ENCODE measurements around the gene IL16. TPM values are rescaled to one million over a fixed set of nuclear protein-coding genes. Genes with fewer than 3 reads are reported as not detected.
"Not testable (repeated sequence)": the region's sequence is repeated elsewhere in the genome, so short reads cannot be mapped to it uniquely, and the experiment has no call there.

IL16 gene
- total RNA-seq, 1 experiment from 2014 or later: not detected

DNA sequence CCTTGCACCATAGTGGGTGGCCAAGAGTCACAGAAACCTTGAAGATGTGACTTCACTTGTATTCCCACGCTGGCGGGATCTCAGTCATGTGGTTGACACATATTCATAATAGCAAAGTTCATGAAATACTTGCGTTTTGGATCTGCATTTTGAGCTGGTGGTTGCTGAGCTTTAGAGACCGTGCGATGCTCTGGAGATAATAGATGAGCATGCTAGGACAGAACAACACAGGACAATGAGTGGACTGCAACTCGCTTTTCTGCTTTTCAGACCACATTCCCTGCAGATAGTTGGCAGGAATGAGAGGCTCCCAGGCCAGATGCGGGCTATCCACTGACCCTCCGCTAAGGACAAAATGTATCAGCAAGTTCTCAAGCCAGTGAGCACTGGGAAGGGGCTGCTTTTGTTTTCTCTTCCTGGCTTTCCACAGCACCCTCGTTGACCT is 141.1 kb downstream of the IL16 start:
- no peak for DNase-seq (ENCODE audit: low read depth)

GRCh38 chr15:81338170-81339007 is 141.7 kb downstream of the IL16 start:
- DNase-seq (ENCODE audit: low read depth): peak; percentile 79

- no peak for DNase-seq (ENCODE audit: low read depth)
Measured at GRCh38 chr15:81339321-81339720, 142.6 kb downstream of the IL16 start.

GRCh38 chr15:81339851-81340250 is 143.2 kb downstream of the IL16 start:
- DNase-seq (ENCODE audit: low read depth): no peak

GRCh38 chr15:81341351-81341750 is 144.7 kb downstream of the IL16 start:
- DNase-seq (ENCODE audit: low read depth): no peak

DNA sequence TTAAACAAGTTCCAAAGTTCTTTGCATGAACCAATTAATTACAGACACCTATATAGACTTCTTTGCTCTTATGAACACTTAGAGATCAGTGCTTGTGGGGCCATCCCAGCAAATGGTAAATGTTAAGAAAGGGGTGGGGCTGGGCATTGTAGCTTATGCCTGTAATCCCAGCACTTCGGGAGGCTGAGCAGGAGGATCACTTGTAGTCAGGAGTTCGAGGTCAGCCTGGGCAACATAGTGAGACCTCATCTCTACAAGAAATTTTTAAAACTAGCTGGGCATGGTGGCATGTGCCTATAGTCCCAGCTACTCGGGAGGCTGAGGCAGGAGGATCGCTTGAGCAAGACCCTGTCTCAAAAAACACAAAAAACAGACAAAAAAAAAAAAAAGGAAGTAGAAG is 146.7 kb downstream of the IL16 start:
- DNase-seq (ENCODE audit: low read depth): no peak

DNA sequence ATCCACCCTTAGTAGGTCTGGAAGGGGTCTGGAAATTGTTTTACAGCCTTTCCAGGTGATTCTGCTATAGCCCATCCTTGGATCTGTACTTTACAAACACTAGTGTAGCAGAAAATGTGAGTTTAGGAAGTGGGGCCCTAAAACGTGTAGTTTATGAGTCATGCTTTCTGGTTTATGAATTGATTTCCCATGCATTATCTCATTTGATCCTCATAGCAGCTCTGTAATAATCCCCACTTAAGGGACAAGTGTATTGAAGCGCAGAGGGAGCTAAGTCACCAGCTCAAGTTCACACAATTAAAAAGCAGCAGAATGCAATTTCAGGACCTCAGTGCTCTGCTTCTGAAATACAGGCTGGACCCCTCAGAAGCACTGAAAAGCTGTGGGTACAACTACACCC is 149.9 kb downstream of the IL16 start:
- DNase-seq (ENCODE audit: low read depth): no peak

GRCh38 chr15:81347910-81348309 is 151.2 kb downstream of the IL16 start:
- no peak for DNase-seq (ENCODE audit: low read depth)

- DNase-seq (ENCODE audit: low read depth): not testable (repeated sequence)
Measured at GRCh38 chr15:81348691-81349090, 152.0 kb downstream of the IL16 start.

GRCh38 chr15:81349271-81349670 is 152.6 kb downstream of the IL16 start:
- no peak for DNase-seq (ENCODE audit: low read depth)

DNA sequence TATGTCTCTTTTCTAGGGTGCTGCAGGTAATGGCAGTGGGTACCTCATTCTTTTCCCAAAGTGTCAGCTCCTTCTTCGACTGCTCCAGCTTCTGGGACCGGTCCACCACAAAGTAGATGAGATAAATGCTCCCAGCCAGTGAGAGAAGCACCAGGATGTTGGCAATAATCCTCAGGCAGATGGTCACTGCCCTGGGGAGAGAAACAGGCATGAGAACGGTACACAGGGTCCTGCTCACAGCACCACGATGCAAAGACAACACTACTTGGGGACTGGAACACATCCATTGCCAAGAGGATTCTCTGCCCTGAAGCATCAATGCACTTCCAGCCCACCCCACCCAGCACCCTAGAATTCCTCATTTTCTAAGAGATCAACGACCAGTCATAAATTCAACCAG is 155.0 kb downstream of the IL16 start:
- DNase-seq (ENCODE audit: low read depth): no peak

GRCh38 chr15:81356252-81356651 is 159.6 kb downstream of the IL16 start:
- DNase-seq (ENCODE audit: low read depth): no peak

DNA sequence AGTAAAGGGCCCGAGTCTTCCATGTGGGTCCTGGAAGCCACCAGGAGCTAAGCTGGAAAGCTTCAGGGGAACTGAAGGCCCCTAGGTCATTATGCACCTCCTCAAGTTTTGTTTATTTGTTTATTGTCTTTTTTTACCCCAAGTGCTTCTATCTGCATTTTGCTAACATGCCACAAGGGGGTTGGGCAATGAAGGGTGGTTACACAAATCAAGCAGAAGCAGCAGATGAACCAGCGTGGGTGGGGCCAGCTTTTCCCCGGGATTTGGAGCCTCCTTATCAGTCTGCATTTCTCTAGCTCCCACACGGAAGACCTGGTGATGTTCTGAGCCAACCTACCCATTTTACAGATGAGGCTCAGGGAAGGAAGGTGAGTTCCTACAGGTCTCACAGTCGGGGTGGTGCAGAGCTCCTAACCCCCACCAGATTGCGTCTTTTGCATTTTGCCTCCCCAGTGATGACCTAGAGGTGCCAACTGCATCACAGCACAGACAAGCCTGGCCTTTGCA is 160.6 kb downstream of the IL16 start:
- DNase-seq (ENCODE audit: low read depth): no peak

GRCh38 chr15:81358248-81358647 is 161.6 kb downstream of the IL16 start:
- DNase-seq (ENCODE audit: low read depth): no peak

DNA sequence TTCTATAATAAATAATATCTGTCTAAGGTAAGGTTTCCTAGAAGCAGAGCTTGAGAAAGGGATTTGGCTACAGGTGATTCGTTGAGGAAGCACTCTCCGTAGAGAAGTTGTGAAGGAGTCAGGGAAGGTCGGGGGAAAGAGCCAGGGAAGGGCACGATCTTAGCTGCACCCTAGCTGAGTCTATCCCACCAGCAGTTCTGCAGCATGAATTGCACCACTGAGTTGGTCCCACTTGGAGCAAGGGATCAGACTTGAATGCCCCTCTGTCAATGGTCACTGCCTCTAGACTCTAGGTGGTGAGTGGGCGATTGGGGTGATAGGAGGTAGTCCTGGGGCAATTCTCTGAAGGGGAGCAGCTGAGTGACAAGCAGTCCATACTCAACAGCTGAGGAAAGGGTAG is 163.8 kb downstream of the IL16 start:
- DNase-seq (ENCODE audit: low read depth): no peak

DNA sequence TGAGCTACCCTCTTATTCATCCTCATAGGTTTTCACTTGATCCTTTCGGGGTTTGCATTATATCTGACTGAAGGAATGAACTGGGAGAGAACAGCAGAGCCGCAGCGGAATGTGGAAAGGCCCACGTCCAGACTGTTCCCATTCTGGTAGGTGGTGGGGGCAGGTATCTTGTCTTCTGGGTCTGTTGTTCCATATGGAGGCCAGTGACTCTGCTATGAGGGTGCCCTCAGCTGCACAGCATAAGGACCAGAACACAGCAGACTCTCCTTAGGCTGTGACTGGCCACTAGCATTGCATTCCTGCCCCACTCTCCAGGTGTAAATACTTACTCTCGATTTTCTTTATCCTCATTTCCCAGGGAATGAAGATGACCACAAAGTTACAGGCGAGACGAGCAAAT is 165.2 kb downstream of the IL16 start:
- DNase-seq (ENCODE audit: low read depth): no peak

- no peak for DNase-seq (ENCODE audit: low read depth)
Measured at GRCh38 chr15:81362790-81363189, 166.1 kb downstream of the IL16 start.

GRCh38 chr15:81363276-81363675 is 166.6 kb downstream of the IL16 start:
- DNase-seq (ENCODE audit: low read depth): no peak

Other genes with a start within 250 kb of the IL16 start
- gene MESD, start 207.1 kb upstream of the IL16 start, total RNA-seq (2014; rRNA removed; shearing (Covaris generic)): 14.2 and 22.3 TPM in 2 replicates
- 27.4 and 28.0 TPM in 2 replicates for gene TLNRD1, start 196.0 kb upstream of the IL16 start, total RNA-seq (2014; rRNA removed; shearing (Covaris generic))
- gene CFAP161, start 62.6 kb upstream of the IL16 start, total RNA-seq (2014; rRNA removed; shearing (Covaris generic)): 0.69 TPM in 1 of 2 replicates, not detected in the other
- 1.7 TPM in 1 of 2 replicates, not detected in the other for gene STARD5, start 127.3 kb downstream of the IL16 start, total RNA-seq (2014; rRNA removed; shearing (Covaris generic))
- gene TMC3, start 177.3 kb downstream of the IL16 start, total RNA-seq (2014; rRNA removed; shearing (Covaris generic)): not detected in 2 replicates

Data from Daoy (cell line).